ENCODE measurements around the gene WDR87. TPM values are rescaled to one million over a fixed set of nuclear protein-coding genes. Genes with fewer than 3 reads are reported as not detected.

WDR87 gene
- total RNA-seq (not detected), polyA plus RNA-seq (under 1 TPM; 0.02 to 0.04 TPM)

DNA sequence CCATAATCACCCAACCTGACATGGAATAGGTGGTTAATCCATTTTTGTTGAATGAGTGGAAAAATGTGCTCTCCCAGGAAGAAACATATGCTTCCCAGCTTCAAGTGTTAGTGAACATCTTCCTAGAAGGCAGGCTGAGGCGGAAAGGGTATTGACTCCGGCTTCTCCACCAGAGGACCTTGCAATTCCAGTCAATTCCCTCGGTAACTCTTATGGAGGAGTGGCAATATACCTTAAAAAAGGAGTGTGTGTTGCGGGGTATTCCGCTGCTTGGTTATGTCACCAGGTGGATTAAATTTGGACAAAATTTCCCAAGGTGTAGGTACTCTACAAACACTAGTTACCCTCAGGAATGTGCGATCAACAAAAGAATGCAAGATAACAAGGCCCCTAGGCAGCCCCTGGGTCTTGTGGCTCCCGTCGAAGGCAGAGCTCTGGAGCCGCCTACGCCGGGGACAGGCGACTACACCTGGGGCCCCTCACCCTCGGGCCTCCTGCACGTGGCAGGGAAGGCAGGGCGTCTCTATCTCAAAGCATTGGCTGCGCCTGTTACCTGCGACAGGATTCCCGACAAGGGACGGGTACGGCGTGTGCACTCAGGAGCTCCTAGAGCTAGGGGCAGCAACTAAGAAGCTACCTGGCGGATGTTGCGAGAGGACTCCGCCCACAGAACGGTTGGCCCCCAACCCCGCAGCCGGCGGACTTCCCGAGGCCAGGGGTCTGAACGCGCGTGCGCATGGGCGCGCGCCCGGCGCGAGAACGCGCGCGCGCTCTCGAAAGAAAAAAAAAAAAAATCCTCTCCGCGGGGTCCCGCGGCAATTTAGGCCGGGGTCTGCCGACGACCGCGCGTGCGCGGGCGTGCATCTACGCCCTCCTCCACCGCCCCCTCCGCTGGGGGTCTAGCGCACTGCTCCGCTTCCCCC, at the start of gene WDR87:
TSS of gene WDR87 (minus strand) at position 649 of the 923 bp plus-strand sequence. CDS start 8,355 bp downstream, outside the sequence.
- peaks cover 0 to 3% (median 0%) of the 10 kb centered on the region in 3 donors for H3K4me1 ChIP-seq
- WGBS, 2 donors: 8 to 10% methylated on average over 49 to 63 of the region's 63 CpGs
- peak; percentile 42 to 59 (median 54) for ATAC-seq
- TF ChIP-seq, protein P1, sequence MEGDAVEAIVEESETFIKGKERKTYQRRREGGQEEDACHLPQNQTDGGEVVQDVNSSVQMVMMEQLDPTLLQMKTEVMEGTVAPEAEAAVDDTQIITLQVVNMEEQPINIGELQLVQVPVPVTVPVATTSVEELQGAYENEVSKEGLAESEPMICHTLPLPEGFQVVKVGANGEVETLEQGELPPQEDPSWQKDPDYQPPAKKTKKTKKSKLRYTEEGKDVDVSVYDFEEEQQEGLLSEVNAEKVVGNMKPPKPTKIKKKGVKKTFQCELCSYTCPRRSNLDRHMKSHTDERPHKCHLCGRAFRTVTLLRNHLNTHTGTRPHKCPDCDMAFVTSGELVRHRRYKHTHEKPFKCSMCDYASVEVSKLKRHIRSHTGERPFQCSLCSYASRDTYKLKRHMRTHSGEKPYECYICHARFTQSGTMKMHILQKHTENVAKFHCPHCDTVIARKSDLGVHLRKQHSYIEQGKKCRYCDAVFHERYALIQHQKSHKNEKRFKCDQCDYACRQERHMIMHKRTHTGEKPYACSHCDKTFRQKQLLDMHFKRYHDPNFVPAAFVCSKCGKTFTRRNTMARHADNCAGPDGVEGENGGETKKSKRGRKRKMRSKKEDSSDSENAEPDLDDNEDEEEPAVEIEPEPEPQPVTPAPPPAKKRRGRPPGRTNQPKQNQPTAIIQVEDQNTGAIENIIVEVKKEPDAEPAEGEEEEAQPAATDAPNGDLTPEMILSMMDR (IDR thresholded peaks at IDR 0.05): no peak
- FAIRE-seq: no peak
- H3K4me3 ChIP-seq: peak within 1 kb of the TSS; percentile 88 to 99 (median 98)
- DNase-seq: peak; percentile 46 to 76 (median 66)
- no peaks in the 10 kb centered on the region for H3K36me3 ChIP-seq
- H3K27ac ChIP-seq: peak within 1 kb of the TSS in 3 of 4 donors; percentile 62 to 75 (median 66)
- no peaks in the 10 kb centered on the region for H3K27me3 ChIP-seq
- intact Hi-C loops (cut with DNase I): loop anchor here in 2 of 3 donors (5.0 to 10.0 kb wide), 2 partner anchors 189 to 191 kb away; no protein-coding TSS in a partner anchor
- H3K9me3 ChIP-seq: no peaks in the 10 kb centered on the region

DNA sequence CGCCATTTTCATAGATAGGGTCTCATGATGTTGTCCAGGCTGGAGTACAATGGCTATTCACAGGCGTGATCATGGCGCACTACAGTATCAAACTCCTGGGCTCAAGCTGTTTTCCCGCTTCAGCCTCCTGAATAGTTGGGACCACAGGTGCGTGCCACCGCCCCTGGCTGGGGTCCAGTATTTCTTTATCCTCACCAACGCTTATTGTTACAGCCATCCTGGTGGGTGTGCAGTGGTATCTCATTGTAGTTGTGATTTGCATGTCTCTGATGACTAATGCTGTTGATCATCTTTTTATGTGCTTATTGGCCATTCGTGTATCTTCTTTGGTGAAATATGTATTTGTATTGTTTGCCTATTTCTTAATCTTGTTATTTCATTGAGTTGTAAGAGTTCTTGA, 49.6 kb upstream of the WDR87 start:
- Histone ChIP-seq H3K9me3 (no peaks in the 10 kb centered on the region), H3K36me3 (no peaks in the 10 kb centered on the region), H3K27ac (no peak overlapping the region), H3K4me3 (no peak overlapping the region), H3K4me1 (peaks cover 0 to 7% (median 0%) of the 10 kb centered on the region in 3 donors), H3K27me3 (no peaks in the 10 kb centered on the region)
- DNase-seq (no peak), FAIRE-seq (no peak), ATAC-seq (no peak)
- WGBS, 2 donors: 87 to 91% methylated on average over 8 of the region's 8 CpGs
- TF ChIP-seq, protein P1 (IDR thresholded peaks at IDR 0.05): no peak
- intact Hi-C loops (cut with DNase I): no loop called here

DNA sequence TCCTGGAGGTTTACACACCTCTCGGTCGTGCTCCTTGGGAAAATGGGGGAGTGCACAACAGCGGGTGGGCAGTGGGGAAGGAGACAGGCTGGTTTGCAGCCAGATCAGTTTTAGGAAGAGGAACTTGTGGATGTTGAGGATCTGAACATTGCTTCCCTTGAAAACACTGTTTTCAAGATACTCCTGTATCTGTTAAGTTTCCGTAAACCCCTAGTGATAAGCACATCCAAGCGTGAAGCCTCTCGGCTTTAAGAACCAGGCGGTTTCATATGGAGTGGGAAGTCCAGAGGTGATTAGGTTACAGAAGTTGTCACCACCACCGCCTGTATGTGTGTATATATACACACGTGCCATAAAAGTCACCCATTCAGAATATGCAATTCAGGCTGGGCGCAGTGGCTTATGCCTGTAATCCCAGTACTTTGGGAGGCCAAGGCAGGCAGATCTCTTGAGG, 48.1 kb upstream of the WDR87 start:
- Histone ChIP-seq H3K4me1 (peaks cover 0 to 2% (median 0%) of the 10 kb centered on the region in 3 donors), H3K27ac (no peak overlapping the region), H3K27me3 (no peaks in the 10 kb centered on the region), H3K9me3 (no peaks in the 10 kb centered on the region), H3K36me3 (no peaks in the 10 kb centered on the region), H3K4me3 (no peak overlapping the region)
- no peak for FAIRE-seq
- DNase-seq: no peak
- no peak for ATAC-seq
- 85 to 86% methylated on average over 10 of the region's 10 CpGs for WGBS, 2 donors
- TF ChIP-seq, protein P1 (IDR thresholded peaks at IDR 0.05): no peak
- intact Hi-C loops (cut with DNase I): no loop called here

DNA sequence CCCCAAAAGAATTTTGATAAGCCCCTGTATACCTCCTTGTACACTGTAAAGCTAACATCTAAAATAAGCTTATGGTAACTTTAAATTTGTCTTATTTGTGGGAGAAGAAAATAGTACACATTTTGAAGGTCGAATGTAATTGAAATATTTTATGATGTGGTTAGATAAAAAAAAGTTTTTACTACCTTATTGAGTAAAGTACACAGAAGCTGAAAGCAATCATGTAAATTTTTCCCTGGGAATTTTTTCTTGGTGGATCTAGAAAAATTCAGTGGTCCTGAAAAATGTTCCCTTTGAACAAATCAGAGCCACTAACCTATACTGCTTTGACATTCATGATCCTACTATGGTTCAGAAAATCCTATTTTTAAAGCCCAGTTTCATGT, 47.5 kb upstream of the WDR87 start:
- no peaks in the 10 kb centered on the region for H3K9me3 ChIP-seq
- H3K4me1 ChIP-seq: no peaks in the 10 kb centered on the region
- DNase-seq (no peak), FAIRE-seq (no peak), ATAC-seq (no peak)
- H3K36me3 ChIP-seq: no peaks in the 10 kb centered on the region
- WGBS, 2 donors: 16 to 32% methylated on average over 1 of the region's 1 CpG
- H3K27ac ChIP-seq: no peak overlapping the region
- TF ChIP-seq, protein P1 (IDR thresholded peaks at IDR 0.05): no peak
- H3K4me3 ChIP-seq: no peak overlapping the region
- H3K27me3 ChIP-seq: no peaks in the 10 kb centered on the region
- intact Hi-C loops (cut with DNase I): no loop called here
